ENCODE measurements around the gene SEMA4G. TPM values are rescaled to one million over a fixed set of nuclear protein-coding genes. Genes with fewer than 3 reads are reported as not detected.

SEMA4G gene
- total RNA-seq, 2 experiments from 2014 or later, result 0.21 to 0.41 TPM

DNA sequence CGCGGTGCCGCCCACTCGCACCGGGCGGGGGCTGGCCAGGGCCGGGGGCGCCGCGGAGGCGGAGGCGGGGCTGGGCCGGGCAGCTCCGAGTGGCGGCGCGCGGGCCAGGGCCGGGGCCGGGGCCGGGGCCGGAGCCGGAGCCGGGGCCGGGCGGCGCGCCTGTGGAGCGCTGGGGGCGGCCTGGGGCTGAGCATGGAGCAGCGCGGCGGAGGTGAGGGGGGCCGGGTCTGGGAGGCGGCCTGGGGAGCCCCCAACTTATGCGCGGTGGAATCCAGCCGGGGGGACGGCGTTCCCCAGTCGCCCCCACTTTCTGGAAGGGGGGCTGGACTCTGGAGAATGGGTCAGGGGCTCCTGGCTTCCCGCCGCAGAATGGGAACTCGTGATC, 30.4 kb downstream of the SEMA4G start, which contains the start of gene LZTS2:
Gene LZTS2 (plus strand): TSS at position 67 of the 385 bp plus-strand sequence. CDS start 2,731 bp downstream, outside the sequence.
- intact Hi-C loops (cut with micrococcal nuclease; ENCODE audit: unreplicated experiment), result no loop called here
- no peaks in the 10 kb centered on the region for H4K20me1 ChIP-seq (ENCODE audit: insufficient read depth, low read length)
- peak within 1 kb of the TSS; percentile 90 for H3K4me3 ChIP-seq (ENCODE audit: low read depth, low read length, poor library complexity, severe bottlenecking)
- no peak for DNase-seq (ENCODE audit: low spot score)
- H3K4me2 ChIP-seq (ENCODE audit: low read length), result peak within 1 kb of the TSS; percentile 99
- H3K79me2 ChIP-seq (ENCODE audit: insufficient read depth, low read depth, low read length), result no peaks in the 10 kb centered on the region
- H3K4me1 ChIP-seq (ENCODE audit: insufficient read depth, low read length, poor library complexity, severe bottlenecking), result peaks cover 25% of the 10 kb centered on the region
- POLR2A ChIA-PET, result no interaction called here
- BruUV-seq (replicated peaks), result no TSS peak
- no peaks in the 10 kb centered on the region for H3K9me3 ChIP-seq (ENCODE audit: low read length)
- peaks cover 11% of the 10 kb centered on the region; the same call in 1 of the 2 replicates for H3K36me3 ChIP-seq (ENCODE audit: insufficient read depth, low read length)
- CTCF ChIA-PET (ENCODE audit: unreplicated experiment), result no interaction called here
- peak within 1 kb of the TSS; percentile 63 for H3K27ac ChIP-seq (ENCODE audit: low read depth, low read length, poor library complexity, severe bottlenecking)
- TF ChIP-seq, protein P1, sequence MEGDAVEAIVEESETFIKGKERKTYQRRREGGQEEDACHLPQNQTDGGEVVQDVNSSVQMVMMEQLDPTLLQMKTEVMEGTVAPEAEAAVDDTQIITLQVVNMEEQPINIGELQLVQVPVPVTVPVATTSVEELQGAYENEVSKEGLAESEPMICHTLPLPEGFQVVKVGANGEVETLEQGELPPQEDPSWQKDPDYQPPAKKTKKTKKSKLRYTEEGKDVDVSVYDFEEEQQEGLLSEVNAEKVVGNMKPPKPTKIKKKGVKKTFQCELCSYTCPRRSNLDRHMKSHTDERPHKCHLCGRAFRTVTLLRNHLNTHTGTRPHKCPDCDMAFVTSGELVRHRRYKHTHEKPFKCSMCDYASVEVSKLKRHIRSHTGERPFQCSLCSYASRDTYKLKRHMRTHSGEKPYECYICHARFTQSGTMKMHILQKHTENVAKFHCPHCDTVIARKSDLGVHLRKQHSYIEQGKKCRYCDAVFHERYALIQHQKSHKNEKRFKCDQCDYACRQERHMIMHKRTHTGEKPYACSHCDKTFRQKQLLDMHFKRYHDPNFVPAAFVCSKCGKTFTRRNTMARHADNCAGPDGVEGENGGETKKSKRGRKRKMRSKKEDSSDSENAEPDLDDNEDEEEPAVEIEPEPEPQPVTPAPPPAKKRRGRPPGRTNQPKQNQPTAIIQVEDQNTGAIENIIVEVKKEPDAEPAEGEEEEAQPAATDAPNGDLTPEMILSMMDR (conservative IDR thresholded peaks at IDR 0.05; ENCODE audit: low read length), result no peak
- no peak for TF ChIP-seq EZH2phosphoT487 (IDR thresholded peaks at IDR 0.05; ENCODE audit: borderline replicate concordance, low read depth, low read length)
- peak within 1 kb of the TSS; percentile 38; the same call in 1 of the 2 replicates for H2AFZ ChIP-seq (ENCODE audit: low read length)
- no peaks in the 10 kb centered on the region for H3K9me2 ChIP-seq (ENCODE audit: insufficient read depth, low read length)

DNA sequence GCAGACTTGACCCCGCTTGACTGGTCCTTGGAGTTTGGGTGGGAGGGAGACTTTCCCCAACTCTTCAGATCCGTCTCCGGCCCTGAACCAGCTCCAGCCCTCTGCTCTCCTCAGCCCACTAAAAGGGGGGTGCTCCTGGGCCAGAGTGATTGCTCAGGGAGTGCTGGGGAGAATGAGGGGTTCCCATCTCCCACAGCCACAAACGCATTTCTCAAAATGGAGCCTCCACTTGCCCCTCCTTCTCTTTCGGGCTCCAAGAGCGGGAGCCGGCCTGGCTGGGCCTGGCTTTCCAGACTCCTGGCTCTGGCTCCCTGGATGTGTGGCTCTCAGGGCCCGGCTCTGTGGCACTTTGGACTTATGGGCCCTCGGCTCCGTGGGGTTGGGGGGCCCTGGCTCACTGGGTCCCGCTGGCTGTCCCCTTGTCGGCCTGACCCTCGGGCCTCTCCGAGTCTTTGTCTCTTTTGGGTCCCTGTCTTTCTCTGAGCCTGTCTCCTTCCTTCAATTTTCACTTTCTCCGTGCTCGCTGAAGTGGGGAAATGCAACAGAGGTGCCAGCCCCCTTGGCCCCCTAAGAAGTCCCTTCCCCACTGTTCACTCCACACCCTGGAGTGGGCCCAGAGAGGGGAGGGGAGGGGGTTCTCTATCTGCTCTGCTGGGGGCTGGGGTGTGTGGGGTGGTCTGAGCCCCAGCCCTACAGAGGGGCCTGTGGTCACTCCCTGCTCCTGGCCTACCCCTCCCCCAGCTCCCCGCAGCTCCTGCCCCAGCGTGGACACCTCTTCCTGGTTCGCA, 31.0 kb downstream of the SEMA4G start:
- Histone ChIP-seq H4K20me1 (ENCODE audit: insufficient read depth, low read length) (no peaks in the 10 kb centered on the region), H2AFZ (ENCODE audit: low read length) (no peak overlapping the region), H3K79me2 (ENCODE audit: insufficient read depth, low read depth, low read length) (no peaks in the 10 kb centered on the region), H3K9me3 (ENCODE audit: low read length) (no peaks in the 10 kb centered on the region), H3K4me3 (ENCODE audit: low read depth, low read length, poor library complexity, severe bottlenecking) (no peak overlapping the region), H3K4me1 (ENCODE audit: insufficient read depth, low read length, poor library complexity, severe bottlenecking) (peaks cover 25% of the 10 kb centered on the region), H3K9me2 (ENCODE audit: insufficient read depth, low read length) (no peaks in the 10 kb centered on the region), H3K27ac (ENCODE audit: low read depth, low read length, poor library complexity, severe bottlenecking) (no peak overlapping the region), H3K36me3 (ENCODE audit: insufficient read depth, low read length) (peaks cover 6% of the 10 kb centered on the region; the same call in 1 of the 2 replicates), H3K4me2 (ENCODE audit: low read length) (no peak overlapping the region)
- POLR2A ChIA-PET, result interaction anchor here (0.6 kb wide), 1 partner anchor 13 kb away, joined by 3 read pairs; no protein-coding TSS in a partner anchor
- CTCF ChIA-PET (ENCODE audit: unreplicated experiment), result no interaction called here
- no TSS peak for BruUV-seq (replicated peaks)
- intact Hi-C loops (cut with micrococcal nuclease; ENCODE audit: unreplicated experiment), result no loop called here
- TF ChIP-seq, protein P1 (conservative IDR thresholded peaks at IDR 0.05; ENCODE audit: low read length), result no peak
- no peak for TF ChIP-seq EZH2phosphoT487 (IDR thresholded peaks at IDR 0.05; ENCODE audit: borderline replicate concordance, low read depth, low read length)
- DNase-seq (ENCODE audit: low spot score), result no peak

All from OCI-LY7 (cell line).